Muscle layer of duodenum (tissue), 2 donors: Measurements from ENCODE around the gene OSBPL5.

Source experiments
- H3K27ac ChIP-seq: one replicate; pipeline ENCODE4 v1.7.0; 2013; ENCODE audit warnings: mild to moderate bottlenecking, low read length
- H3K27me3 ChIP-seq: one replicate; pipeline ENCODE4 v1.7.0; 2013; ENCODE audit warnings: low read depth, mild to moderate bottlenecking, control low read depth, low read length
- H3K36me3 ChIP-seq, 2 donors: one replicate each; pipeline ENCODE4 v1.7.0; 2013; ENCODE audit warnings: low read length in 2 of 2, control low read depth in 1 of 2, mild to moderate bottlenecking in 1 of 2; ENCODE audit not compliant: insufficient read depth in 2 of 2, control insufficient read depth in 1 of 2
- H3K4me1 ChIP-seq, 2 donors: one replicate each; pipeline ENCODE4 v1.7.0; 2013; ENCODE audit warnings: low read length in 2 of 2, mild to moderate bottlenecking in 2 of 2, control low read depth in 1 of 2, moderate library complexity in 1 of 2; ENCODE audit not compliant: insufficient read depth in 2 of 2, control insufficient read depth in 1 of 2
- H3K4me3 ChIP-seq, 2 donors: one replicate each; pipeline ENCODE4 v1.7.0; 2013; ENCODE audit warnings: low read length in 2 of 2, low read depth in 1 of 2, mild to moderate bottlenecking in 1 of 2
- H3K9me3 ChIP-seq, 2 donors: one replicate each; pipeline ENCODE4 v1.7.0; 2013; ENCODE audit warnings: low read length in 2 of 2, control low read depth in 1 of 2, mild to moderate bottlenecking in 1 of 2; ENCODE audit not compliant: control insufficient read depth in 1 of 2
- donor health status: healthy.

OSBPL5 gene

DNA sequence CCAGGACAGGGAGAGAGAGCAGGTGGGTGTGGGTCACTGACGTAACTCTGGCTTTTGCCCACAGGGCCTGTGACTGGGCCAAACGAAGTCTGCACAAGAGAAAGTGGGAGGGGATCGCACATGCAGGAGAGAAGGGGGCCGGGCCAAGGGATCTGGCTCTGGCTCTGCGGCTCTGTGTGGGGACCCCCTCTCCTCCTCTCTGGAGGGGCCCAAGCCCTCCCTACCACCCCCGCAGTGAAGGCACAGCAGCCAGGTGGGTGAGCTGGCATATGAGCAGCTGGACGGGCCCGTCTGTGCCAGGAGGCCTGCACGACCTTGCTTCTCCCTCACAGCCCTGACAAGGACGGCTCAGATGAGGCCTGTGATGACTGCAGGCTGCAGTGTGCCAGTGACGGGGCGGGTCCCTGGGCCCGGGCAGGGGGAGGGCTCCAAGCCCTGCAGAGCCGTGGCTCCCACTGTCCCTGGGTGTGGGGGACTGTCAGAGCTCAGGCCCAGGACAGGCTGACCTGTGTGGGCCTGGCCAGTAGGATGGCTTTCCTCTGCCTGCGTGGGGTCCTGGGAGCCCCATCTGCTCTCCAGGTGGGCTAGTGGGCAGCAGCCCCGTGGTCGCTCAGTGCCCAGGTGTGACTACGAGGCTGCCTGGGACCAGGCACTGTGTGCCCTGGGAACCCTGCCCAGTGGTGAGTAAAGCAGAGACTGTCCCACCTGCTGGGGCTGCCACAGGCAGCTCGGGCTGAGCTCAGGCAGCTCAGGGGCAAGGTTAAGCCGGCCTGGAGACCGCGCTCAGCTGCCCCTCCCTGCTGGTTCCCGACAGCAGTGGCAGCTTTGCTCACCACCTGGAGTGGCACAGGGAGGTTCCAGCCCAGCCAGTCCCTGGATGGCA lies 31.3 kb upstream of the OSBPL5 start:
- Histone ChIP-seq H3K4me1 (no peaks in the 10 kb centered on the region), H3K4me3 (no peak overlapping the region), H3K27ac (no peak overlapping the region), H3K27me3 (peaks cover 2% of the 10 kb centered on the region), H3K9me3 (no peaks in the 10 kb centered on the region), H3K36me3 (no peaks in the 10 kb centered on the region)

DNA sequence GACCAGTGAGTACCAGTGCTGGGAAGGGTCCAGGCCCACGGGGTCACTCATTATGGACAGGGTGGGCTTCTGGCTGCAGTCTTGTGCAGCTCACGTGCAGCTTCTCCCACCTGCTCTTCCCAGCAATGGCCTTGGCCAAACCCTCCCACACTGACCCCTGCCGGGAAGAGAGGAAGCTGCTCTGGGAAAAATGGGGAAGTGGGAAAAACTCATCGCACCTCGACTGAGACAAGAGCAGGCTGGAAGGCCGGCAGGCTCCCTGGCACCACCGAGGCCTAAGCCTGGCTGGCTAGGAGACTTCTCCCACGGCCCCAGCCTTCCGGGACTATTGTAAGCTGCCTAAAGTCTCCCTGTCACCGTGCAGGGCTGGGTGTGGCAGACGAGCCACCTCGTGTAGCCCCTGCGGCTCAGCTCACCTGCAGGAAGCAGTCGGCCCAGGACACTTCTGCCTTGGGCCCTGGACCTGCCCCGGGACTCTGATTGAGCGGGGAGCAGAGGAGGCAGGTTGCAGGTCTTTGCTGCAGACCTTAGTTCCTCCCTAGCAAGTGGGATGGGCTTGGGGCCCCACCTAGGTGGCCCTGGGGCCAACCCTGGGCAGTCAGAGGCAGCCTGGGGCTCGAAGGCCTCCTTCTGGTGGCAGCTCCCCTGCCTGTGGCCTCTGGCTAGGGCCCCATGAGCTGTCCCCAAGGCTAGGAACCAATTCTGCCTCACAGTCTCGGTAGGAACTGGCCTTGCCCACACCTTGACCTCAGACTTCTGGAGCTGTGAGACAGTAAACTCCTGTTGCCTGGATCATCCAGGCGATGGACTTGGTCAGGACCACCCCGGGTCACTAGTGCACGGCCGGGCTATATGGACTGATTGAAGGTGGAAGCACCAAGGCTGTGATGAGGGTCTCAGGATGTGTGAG lies 30.4 kb upstream of the OSBPL5 start:
- no peak overlapping the region for H3K4me3 ChIP-seq
- H3K4me1 ChIP-seq, result no peaks in the 10 kb centered on the region
- H3K9me3 ChIP-seq, result no peaks in the 10 kb centered on the region
- no peaks in the 10 kb centered on the region for H3K36me3 ChIP-seq
- no peak overlapping the region for H3K27ac ChIP-seq
- no peaks in the 10 kb centered on the region for H3K27me3 ChIP-seq

DNA sequence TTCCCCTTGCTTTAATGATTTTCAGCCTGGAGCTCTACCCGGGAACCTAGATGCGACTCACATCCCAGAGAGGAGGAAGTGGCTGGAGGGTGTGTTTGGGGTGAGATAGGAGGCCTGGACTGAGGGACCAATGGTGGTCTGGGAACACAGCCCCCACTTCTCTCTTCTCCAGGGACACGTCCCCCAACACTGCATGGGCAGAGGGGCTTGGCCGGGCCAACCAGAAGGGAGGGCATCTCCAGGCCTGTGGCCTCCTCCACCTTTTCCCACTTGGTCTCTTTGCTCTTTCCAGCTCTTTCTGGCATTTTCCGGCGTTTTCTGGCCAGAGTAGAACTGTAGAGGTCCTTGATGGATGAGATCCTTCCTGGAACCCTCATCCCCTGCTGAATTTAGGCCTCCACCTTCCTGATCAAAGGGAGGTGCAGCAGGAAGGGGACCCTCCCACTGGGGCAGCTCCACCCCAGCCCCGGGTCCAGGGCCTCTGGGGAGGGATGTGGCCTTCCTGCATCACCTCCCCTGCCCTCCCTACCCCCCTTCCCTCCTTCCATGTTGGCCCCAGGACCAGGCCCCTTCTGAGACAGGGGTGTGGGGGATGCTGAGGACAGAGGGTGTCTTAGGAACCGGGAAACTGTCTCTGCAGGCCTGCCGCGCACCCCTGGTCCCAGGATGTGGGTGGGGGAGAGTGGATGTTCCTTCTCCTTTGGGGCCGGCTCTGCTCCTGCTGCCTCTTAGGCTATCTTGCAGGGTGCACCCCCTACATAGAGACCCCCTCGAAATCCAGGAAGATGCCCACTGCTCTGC lies 29.1 kb upstream of the OSBPL5 start:
- Histone ChIP-seq H3K36me3 (no peaks in the 10 kb centered on the region), H3K27me3 (no peaks in the 10 kb centered on the region), H3K27ac (no peak overlapping the region), H3K4me3 (no peak overlapping the region), H3K4me1 (no peaks in the 10 kb centered on the region), H3K9me3 (no peaks in the 10 kb centered on the region)

DNA sequence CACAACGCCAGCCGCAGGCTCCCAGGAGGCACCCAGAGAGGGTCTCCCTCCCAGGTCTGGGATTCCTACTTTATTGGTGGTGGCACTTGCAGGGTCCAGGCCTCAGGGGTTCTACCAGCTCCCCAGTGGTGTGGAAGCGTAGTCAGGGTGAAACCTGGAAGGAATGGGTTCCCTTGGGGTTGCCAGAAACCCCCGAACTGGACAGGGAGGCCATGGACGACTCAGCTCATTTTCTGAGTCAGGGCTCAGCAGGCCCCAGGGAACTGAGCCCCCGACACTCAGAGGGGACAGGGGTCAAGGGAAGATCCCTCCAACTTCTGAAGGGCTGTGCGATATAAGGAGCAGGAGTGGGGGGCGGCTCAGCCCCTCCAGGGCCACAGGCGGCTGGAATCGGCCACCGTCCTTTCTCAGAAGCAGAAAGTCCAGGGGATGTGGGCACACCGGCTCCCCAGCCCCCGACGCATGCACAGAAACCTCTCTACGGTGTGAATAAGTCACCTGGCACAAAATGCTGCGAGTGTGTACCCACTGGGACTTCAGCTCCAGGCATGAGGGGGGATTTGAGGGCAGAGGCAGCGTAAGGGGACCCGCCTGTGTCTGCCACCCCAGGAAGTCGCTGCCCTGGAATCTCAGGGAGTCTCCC lies 28.4 kb upstream of the OSBPL5 start:
- H3K4me1 ChIP-seq, result no peaks in the 10 kb centered on the region
- no peaks in the 10 kb centered on the region for H3K36me3 ChIP-seq
- H3K9me3 ChIP-seq, result no peaks in the 10 kb centered on the region
- H3K27ac ChIP-seq, result no peak overlapping the region
- H3K27me3 ChIP-seq, result no peaks in the 10 kb centered on the region
- H3K4me3 ChIP-seq, result no peak overlapping the region

GRCh38 chr11:3192511-3193372 lies 27.6 kb upstream of the OSBPL5 start:
- no peaks in the 10 kb centered on the region for H3K9me3 ChIP-seq
- H3K27me3 ChIP-seq, result no peaks in the 10 kb centered on the region
- H3K4me3 ChIP-seq, result no peak overlapping the region
- H3K4me1 ChIP-seq, result no peaks in the 10 kb centered on the region
- no peak overlapping the region for H3K27ac ChIP-seq
- H3K36me3 ChIP-seq, result no peaks in the 10 kb centered on the region

DNA sequence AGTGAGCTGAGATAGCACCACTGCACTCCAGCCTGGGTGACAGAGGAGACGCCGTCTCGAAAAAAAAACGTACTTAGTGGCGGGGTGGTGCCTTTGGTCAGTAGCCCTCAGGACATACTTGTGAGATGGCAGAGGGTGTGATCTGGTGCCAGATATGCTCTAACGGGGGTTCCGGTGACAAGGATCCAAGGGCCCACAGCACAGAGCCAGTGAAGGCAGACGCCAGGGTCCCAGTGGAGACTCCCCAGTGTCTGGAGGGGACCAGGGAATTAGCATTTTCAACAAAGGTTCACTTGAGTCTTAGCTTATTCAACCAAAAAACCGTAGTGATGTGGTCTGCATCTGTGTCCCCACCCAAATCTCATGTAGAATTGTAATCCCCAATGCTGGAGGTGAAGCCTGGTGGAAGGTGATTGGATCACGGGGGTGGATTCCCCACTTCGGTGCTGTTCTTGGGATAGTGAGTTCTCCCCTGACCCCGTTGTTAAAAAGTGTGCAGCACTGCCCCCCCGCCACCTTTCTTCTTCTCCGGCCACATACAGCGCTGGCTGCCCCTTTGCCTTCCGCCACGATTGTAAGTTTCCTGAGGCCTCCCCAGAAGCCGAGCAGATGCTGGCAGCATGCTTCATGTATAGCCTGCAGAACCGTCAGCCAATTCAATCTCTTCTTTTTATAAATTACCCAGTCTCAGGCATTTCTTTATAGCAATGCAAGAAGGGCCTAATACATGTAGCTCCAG lies 26.6 kb upstream of the OSBPL5 start:
- Histone ChIP-seq H3K9me3 (no peaks in the 10 kb centered on the region), H3K36me3 (no peaks in the 10 kb centered on the region), H3K4me1 (no peaks in the 10 kb centered on the region), H3K4me3 (no peak overlapping the region), H3K27me3 (no peaks in the 10 kb centered on the region), H3K27ac (no peak overlapping the region)

GRCh38 chr11:3190600-3190999 lies 25.5 kb upstream of the OSBPL5 start:
- Histone ChIP-seq H3K4me3 (no peak overlapping the region), H3K27me3 (no peaks in the 10 kb centered on the region), H3K4me1 (no peaks in the 10 kb centered on the region), H3K27ac (no peak overlapping the region), H3K9me3 (no peaks in the 10 kb centered on the region), H3K36me3 (no peaks in the 10 kb centered on the region)

DNA sequence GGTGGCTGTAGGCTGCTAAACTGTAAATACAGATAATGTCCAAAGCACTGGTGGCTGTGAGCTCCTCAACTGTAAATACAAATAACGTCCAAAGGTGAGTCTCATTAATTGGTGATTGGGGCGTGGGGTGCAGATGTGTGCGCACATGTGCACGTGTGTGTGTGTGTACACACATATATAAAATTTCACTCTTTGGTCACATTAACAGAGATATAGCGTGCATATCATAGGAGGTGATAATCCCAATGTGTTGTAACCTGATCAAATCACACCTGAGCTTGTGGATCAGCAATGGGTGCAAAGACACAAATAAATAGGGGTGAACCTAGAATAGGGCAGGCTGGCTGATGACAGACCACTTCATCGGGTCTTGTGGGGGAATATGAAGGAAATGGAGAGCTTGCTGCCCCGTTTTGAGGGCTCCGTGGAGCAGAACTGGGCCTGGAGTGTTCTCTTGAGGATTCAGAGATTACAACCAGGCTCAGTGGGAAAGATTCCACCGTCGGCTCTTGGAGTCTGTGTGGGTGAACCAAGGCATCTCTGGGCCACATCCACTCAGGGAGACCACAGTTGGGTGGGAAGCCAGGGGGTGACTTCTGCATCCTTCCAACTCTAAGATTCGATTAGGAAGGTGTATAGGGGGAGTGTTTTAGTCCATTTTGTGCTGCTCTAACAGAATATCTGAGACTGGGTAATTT lies 24.9 kb upstream of the OSBPL5 start:
- Histone ChIP-seq H3K27me3 (no peaks in the 10 kb centered on the region), H3K4me3 (no peak overlapping the region), H3K9me3 (no peaks in the 10 kb centered on the region), H3K36me3 (no peaks in the 10 kb centered on the region), H3K27ac (no peak overlapping the region), H3K4me1 (no peaks in the 10 kb centered on the region)

DNA sequence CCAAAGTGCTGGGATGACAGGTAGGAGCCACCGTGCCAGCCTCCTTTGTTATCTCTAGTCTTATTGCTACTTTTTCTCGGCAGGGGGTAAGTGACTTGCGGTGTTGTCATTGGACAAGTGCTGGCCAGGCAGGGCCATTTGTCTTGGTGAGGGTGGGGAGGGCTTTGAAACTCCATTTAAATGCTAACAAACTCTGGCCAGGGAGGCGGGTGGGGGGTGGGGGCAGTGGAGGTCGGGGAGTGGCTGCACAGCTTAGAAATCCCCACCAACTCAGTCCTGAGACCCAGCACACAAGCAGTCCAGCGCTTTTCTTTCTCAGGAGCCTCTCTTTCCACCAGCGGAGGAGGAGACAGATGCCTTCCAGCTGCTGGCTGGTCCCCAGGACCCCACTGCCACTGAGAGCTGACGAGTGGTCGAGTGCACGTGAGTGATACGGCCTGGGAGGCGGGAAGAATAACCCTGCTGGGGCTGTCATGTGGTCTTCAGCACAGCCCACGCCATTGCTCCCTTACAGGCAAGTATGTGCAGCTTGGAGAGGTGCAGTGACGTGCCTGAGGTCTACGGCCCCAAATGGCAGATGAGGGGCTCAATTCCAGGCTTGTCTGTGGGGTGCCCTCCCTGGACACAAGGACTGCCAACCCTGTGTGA lies 24.2 kb upstream of the OSBPL5 start:
- Histone ChIP-seq H3K27me3 (no peaks in the 10 kb centered on the region), H3K4me3 (no peak overlapping the region), H3K27ac (no peak overlapping the region), H3K9me3 (no peaks in the 10 kb centered on the region), H3K36me3 (no peaks in the 10 kb centered on the region), H3K4me1 (no peaks in the 10 kb centered on the region)
